MM.1S (cell line): Measurements from ENCODE around the gene HIBADH.

ENCODE experiments used
- EZH2 ChIP-seq: fragments of 300-600 bp; sonication (generic); optimal IDR thresholded peaks from 2 replicates; pipeline ENCODE3; 2017; ENCODE audit warnings: low read depth, mild to moderate bottlenecking, antibody characterized with exemption, low read length, mixed read lengths
- EZH2phosphoT487 ChIP-seq: fragments of 300-600 bp; sonication (generic); IDR thresholded peaks from 2 replicates; pipeline ENCODE4 v1.6.1; 2018; ENCODE audit warnings: antibody characterized with exemption, low read length
- TF ChIP-seq, protein P1 (sequence below): fragments of 300-600 bp; sonication (generic); IDR thresholded peaks from 2 replicates; pipeline ENCODE4 v1.5.1; 2016; ENCODE audit warnings: antibody characterized with exemption, low read length, mixed read lengths

DNA sequence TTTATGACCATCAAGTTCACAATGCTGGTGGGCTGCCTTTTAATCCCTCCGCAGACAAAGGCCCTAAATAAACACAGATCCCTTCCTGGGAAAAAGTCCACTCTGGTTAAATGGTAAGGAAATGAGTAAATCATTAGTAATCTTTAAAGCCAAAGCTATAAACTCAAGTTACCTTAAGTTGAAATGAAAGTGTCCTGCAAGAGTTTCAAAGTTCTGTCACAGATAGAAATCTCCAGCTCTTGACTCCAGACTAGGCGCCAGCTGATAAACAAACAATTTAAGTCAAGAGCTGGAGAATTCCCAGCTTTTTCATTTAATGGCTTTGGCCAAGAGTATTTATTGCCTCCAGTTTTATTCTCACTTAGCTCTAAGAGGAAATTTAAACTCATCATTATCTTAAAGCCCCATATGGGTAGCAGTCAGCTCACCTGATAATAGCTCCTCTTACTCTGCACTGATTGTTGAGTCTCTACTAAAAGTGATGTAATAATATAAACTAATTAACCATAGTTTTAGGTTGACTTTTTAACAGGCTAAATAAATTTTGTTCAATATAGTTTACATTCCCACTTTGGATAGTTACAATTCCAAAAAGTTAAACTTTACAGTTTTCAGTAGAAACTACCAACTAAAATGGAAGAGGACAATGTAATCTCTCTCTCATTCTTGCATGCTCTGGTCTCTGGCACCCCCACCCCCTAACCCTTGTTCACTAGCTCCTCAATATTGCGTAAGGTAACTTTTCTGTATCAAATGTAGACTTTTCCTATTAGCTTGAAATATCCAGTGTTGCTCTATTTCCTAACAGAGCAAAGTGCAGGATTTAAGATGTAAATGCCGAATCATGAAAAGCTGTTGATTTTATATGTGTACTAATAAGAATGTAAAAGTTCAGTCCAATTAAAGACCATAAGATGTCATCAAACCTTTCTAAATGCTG is 56.1 kb downstream of the HIBADH start:
- TF ChIP-seq, protein P1, sequence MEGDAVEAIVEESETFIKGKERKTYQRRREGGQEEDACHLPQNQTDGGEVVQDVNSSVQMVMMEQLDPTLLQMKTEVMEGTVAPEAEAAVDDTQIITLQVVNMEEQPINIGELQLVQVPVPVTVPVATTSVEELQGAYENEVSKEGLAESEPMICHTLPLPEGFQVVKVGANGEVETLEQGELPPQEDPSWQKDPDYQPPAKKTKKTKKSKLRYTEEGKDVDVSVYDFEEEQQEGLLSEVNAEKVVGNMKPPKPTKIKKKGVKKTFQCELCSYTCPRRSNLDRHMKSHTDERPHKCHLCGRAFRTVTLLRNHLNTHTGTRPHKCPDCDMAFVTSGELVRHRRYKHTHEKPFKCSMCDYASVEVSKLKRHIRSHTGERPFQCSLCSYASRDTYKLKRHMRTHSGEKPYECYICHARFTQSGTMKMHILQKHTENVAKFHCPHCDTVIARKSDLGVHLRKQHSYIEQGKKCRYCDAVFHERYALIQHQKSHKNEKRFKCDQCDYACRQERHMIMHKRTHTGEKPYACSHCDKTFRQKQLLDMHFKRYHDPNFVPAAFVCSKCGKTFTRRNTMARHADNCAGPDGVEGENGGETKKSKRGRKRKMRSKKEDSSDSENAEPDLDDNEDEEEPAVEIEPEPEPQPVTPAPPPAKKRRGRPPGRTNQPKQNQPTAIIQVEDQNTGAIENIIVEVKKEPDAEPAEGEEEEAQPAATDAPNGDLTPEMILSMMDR = no peak
- TF ChIP-seq EZH2 = no peak
- no peak for TF ChIP-seq EZH2phosphoT487
